HAP-1 (cell line): ENCODE measurements around the gene CHST11.

Experiments
- DNase-seq, 2 experiments: peaks; one replicate each; pipeline ENCODE4 v3.0.0-alpha.2; 2016 to 2020; ENCODE audit warnings: low spot score in 2 of 2
- H3K27me3 ChIP-seq: fragments of 250-450 bp; sonication (Bioruptor Pico); 2 replicates; pipeline ENCODE4 v1.5.1; 2020; ENCODE audit warnings: low read depth, mild to moderate bottlenecking, moderate library complexity
- H3K36me3 ChIP-seq: fragments of 250-450 bp; sonication (Bioruptor Pico); replicated peaks from 2 replicates; pipeline ENCODE4 v1.5.1; 2020; ENCODE audit warnings: mild to moderate bottlenecking
- H3K4me1 ChIP-seq: fragments of 250-450 bp; sonication (Bioruptor Pico); 2 replicates; pipeline ENCODE4 v1.5.1; 2020; ENCODE audit warnings: mild to moderate bottlenecking
- H3K4me3 ChIP-seq: fragments of 250-450 bp; sonication (Bioruptor Pico); 2 replicates; pipeline ENCODE4 v1.5.1; 2020; ENCODE audit warnings: mild to moderate bottlenecking, moderate library complexity
- H3K9me3 ChIP-seq: fragments of 250-450 bp; sonication (Bioruptor Pico); 2 replicates; pipeline ENCODE4 v1.5.1; 2020; ENCODE audit warnings: mild to moderate bottlenecking, moderate library complexity
- in situ Hi-C: fragments of 300-500 bp; cut with MboI; formaldehyde crosslinking; loops from 3 replicates; pipeline ENCODE4 v1.14.3; 2020; ENCODE audit warnings: low sequenced_read_pairs, inconsistent platforms, mixed read lengths

The CHST11 gene

DNA sequence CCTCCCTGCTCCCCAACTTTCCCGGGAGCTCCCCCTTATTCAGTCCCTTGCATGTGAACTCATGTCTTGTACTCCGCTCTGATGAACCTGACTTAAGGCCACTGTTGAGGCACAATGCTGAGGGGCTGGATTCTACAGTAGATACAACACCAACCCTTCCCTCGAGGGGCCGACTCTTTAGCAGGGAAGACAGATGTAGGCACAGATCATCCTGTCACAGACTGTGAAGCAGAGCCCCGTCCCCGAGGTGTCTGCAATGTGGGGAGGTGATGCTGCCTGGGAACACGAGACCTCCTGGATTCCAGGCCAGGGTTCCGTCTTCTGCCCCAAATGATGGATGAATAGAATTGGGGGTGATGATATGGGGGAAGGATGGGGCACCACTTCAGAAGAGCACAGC is 175.1 kb downstream of the CHST11 start:
- Histone ChIP-seq H3K4me3 (no peak overlapping the region), H3K36me3 (no peaks in the 10 kb centered on the region), H3K4me1 (peaks cover 3% of the 10 kb centered on the region), H3K9me3 (no peaks in the 10 kb centered on the region), H3K27me3 (no peaks in the 10 kb centered on the region)
- DNase-seq = no peak
- in situ Hi-C loops = no loop called here

DNA sequence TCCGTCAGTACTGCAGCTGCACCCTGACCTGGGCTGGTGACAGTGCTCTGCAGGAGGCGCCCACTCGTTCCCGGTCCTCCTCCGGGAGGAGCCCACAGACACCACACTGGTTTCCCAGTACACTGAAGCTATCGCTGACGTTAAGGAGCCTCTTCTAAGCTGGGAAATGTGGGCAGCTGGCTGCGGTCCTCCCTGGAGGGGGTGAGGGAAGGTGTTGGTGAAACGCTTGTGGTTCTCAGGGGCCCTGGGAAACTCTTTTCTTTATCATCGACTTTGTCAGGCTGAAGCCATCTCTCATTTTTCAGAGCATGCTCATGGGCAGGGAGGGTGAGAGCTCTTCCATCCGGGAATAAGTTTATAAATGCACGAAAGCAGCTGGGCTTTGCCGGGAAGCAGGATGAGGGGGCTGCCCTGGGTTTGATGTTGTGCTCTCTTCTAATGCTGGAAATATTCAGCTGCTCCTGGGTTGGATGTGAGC is 176.0 kb downstream of the CHST11 start:
- in situ Hi-C loops = no loop called here
- H3K4me1 ChIP-seq = no peaks in the 10 kb centered on the region
- no peak overlapping the region for H3K4me3 ChIP-seq

DNA sequence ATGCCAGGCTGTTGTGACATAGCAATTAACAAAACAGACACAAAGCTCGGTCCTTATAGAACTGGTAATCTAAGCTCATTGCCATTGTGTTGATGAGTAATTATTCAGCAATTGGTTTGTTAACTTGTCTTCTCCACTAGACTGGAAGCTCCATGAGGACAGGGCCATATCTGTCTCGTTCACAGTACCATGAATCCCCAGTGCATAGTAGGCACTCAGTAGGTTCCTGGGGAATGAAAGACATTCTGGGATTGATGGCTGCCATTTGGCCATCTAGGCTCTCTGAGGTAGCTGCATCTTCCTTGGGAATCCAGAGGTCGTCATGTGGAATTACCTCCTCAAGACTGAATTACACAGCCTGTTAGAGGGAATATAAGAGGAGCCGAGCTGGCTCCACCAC is 177.3 kb downstream of the CHST11 start:
- Histone ChIP-seq H3K4me3 (no peak overlapping the region), H3K36me3 (no peaks in the 10 kb centered on the region), H3K9me3 (no peaks in the 10 kb centered on the region), H3K27me3 (no peaks in the 10 kb centered on the region), H3K4me1 (no peaks in the 10 kb centered on the region)
- DNase-seq = no peak
- in situ Hi-C loops = no loop called here

More for the DNA sequence above, 176.0 kb downstream of the CHST11 start:
- Histone ChIP-seq H3K36me3 (no peaks in the 10 kb centered on the region), H3K9me3 (no peaks in the 10 kb centered on the region), H3K27me3 (no peaks in the 10 kb centered on the region)
- no peak for DNase-seq

DNA sequence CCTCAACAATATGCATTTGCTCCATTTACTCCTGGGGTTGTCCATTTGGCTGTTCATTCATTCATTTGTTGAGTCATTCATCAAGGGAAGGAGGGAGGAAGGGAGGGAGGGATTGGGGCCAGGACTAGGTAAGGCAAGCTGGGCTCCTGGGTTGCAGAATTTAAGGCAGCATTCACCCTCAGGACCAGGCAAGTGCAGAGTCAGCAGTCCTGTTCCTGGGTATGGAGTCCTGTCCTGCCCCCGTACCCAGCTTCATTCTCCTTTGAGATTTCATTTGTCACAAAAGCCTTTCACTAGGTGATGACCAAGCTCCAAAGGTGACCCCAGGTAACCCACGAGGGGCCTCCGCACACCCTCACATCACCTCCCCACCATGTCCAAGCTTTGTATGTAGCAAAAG is 178.1 kb downstream of the CHST11 start:
- Histone ChIP-seq H3K4me1 (no peaks in the 10 kb centered on the region), H3K27me3 (no peaks in the 10 kb centered on the region), H3K4me3 (no peak overlapping the region), H3K9me3 (no peaks in the 10 kb centered on the region), H3K36me3 (no peaks in the 10 kb centered on the region)
- DNase-seq = no peak
- in situ Hi-C loops = no loop called here

DNA sequence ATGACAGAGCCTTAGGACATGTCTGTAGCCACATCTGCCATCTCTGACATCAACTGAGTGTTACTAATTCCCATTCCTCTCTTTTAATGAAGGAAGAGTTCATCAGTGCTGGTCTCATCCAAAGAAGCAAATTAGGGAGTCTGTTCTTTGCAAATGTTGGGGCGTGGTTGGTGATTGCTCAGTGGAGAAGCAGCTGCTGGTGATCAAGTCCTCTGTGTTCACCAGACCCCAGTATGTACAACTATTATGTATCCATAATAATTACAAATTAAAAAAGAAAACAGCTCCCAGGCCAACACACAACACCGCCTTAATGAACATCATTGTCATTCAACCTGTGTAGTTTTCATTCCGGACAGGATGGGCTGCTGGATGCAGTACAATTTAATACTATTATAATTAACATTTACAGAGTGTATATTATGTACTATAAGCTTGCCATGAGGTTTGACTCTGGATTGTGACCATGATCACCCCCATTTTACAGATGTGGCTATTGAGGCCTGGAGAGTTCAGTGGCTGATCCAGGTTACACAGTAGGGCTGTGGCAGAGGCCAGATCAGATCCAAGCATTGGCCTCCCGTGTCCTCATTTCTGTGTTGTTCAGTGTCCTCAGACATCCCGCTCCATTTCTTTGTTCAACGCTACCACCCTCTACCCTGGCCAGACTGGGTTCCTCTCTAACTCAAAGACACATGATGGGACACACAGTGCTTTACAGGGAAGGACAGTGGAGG is 179.0 kb downstream of the CHST11 start:
- Histone ChIP-seq H3K4me1 (no peaks in the 10 kb centered on the region), H3K9me3 (no peaks in the 10 kb centered on the region), H3K36me3 (no peaks in the 10 kb centered on the region), H3K27me3 (no peaks in the 10 kb centered on the region), H3K4me3 (no peak overlapping the region)
- no peak for DNase-seq
- in situ Hi-C loops = no loop called here

DNA sequence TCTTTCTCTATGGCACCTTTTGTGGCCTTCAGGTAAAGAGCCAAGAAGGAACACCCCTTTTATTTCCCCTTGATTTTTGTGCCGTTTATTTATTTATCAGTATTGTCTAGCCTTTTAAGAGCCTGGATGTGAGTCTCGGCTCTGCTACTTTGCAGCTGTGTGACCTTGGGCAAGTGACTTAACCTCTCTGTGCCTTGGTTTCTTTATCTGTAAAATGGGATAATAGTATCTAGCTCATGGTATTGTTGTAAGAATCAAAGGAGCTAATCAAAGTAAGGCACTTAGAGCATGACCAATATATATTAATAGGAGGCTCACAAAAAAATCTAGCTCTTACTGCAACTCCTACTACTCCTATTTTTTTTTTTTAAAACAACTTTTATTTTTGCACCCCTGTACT is 179.7 kb downstream of the CHST11 start:
- H3K36me3 ChIP-seq = no peaks in the 10 kb centered on the region
- H3K4me1 ChIP-seq = no peaks in the 10 kb centered on the region
- H3K27me3 ChIP-seq = no peaks in the 10 kb centered on the region
- H3K9me3 ChIP-seq = no peaks in the 10 kb centered on the region
- DNase-seq = no peak
- in situ Hi-C loops = no loop called here
- no peak overlapping the region for H3K4me3 ChIP-seq

DNA sequence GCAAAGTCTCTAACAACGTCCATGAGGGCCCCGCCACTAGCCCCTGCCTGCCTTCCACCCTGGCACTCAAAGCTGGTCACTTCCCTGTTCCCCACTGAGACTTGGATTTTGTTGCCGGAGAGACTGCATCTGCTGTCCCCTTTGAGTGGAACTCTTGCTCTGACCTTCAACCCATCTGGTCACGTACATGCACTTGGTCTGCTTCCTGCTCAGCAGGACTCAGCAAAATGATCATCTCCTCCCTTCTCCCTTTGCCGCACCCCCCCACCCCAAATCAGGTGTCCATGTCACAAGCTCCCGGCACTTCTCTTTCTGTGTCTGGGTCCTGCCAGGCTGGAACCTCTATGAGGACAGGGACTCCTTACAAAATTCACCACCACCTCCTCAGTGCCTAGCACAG is 180.9 kb downstream of the CHST11 start:
- Histone ChIP-seq H3K4me3 (no peak overlapping the region), H3K27me3 (no peaks in the 10 kb centered on the region), H3K36me3 (no peaks in the 10 kb centered on the region), H3K4me1 (no peaks in the 10 kb centered on the region), H3K9me3 (no peaks in the 10 kb centered on the region)
- in situ Hi-C loops = no loop called here
- no peak for DNase-seq

DNA sequence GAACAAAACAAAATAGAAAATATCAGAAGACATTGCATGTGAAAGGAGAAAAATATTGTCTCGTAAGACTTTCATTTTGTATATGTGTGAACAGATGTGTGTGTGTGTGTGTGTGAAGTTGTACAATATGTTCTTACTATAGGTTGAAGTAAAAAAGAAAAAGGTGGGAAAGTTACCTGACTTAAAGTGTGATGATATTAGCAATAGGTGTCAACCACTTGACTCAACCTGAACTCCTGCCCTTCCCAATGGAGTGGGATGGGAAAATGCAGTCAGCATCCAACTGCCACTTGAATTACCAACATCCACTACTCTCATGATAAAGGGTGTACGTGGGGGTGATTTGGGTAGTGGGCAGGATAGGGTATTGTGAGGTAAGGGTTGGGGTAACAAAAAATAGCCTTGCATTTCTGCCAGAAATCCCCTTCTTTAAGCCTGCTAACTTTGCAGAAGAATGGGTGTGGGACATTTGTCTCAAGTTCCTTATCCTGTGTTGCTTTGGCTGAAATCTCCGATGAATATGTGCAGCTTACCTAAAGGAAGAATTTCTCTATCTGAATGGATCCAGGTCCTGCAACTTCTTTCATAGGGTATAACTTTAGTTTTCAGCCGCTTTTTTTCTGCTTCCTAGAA is 181.6 kb downstream of the CHST11 start:
- H3K9me3 ChIP-seq = no peaks in the 10 kb centered on the region
- H3K27me3 ChIP-seq = no peaks in the 10 kb centered on the region
- in situ Hi-C loops = no loop called here
- no peaks in the 10 kb centered on the region for H3K36me3 ChIP-seq
- H3K4me3 ChIP-seq = no peak overlapping the region
- DNase-seq = no peak
- H3K4me1 ChIP-seq = no peaks in the 10 kb centered on the region

DNA sequence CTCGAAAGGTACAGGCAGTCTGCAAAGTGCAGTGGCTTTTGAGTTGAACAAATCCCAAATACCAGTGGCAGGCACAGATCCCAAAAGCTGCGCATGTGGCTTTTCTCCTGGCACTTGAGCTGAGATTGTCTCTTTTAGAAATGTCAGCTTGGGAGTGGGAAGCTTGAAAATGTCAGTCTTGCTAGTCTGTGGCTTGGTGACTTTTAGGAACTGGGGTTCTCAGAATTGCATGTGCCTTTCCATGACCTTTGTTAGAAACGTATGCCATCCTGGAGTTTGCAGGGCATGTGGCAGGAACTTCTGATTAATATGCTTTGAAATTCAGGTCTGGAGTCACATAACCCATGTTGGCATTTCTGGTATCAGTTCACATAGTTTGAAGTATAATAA is 182.1 kb downstream of the CHST11 start:
- in situ Hi-C loops = no loop called here
- no peak overlapping the region for H3K4me3 ChIP-seq
- no peaks in the 10 kb centered on the region for H3K27me3 ChIP-seq
- H3K9me3 ChIP-seq = no peaks in the 10 kb centered on the region
- DNase-seq = no peak
- no peaks in the 10 kb centered on the region for H3K36me3 ChIP-seq
- H3K4me1 ChIP-seq = no peaks in the 10 kb centered on the region

DNA sequence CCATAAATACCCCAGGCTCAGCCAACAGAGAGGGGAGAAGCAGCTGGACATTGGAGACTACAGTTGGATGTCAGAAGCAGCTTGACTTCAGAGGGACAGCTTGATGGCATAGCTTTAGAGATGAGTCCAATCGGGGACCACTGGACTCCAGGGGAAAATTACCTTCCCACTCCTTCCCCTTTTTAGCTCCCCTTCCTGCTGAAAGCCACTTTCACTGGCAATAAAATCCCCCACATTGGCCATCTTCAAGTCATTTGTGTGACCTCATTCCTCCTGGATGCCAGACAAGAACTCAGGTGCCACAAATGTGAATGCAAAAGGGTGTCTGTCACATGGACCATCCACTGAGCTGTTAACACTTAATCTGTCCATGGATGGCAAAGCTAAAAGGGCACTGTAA is 184.2 kb downstream of the CHST11 start:
- no peak for DNase-seq
- Histone ChIP-seq H3K4me1 (no peaks in the 10 kb centered on the region), H3K36me3 (no peaks in the 10 kb centered on the region), H3K27me3 (no peaks in the 10 kb centered on the region), H3K9me3 (no peaks in the 10 kb centered on the region), H3K4me3 (no peak overlapping the region)
- in situ Hi-C loops = no loop called here

DNA sequence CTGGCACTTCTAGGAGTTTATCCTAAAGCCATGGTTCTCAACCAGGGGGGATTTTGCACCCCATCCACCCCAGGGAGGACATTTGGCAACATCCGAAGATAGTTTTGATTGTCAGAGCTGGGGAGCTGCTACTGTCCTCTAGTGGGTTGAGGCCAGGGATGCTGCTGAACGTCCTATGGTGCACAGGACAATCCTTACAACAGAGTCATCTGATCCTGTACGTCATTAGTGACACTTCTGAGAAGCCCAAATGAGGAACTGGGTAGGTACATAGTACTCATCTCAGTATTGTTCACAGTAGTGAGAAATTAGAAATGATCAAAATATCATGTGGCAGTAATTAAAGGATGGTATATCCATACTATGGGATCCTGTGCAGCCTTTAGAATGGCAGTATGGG is 185.1 kb downstream of the CHST11 start:
- Histone ChIP-seq H3K4me1 (no peaks in the 10 kb centered on the region), H3K36me3 (no peaks in the 10 kb centered on the region), H3K4me3 (no peak overlapping the region), H3K9me3 (no peaks in the 10 kb centered on the region), H3K27me3 (no peaks in the 10 kb centered on the region)
- DNase-seq = no peak
- in situ Hi-C loops = no loop called here

DNA sequence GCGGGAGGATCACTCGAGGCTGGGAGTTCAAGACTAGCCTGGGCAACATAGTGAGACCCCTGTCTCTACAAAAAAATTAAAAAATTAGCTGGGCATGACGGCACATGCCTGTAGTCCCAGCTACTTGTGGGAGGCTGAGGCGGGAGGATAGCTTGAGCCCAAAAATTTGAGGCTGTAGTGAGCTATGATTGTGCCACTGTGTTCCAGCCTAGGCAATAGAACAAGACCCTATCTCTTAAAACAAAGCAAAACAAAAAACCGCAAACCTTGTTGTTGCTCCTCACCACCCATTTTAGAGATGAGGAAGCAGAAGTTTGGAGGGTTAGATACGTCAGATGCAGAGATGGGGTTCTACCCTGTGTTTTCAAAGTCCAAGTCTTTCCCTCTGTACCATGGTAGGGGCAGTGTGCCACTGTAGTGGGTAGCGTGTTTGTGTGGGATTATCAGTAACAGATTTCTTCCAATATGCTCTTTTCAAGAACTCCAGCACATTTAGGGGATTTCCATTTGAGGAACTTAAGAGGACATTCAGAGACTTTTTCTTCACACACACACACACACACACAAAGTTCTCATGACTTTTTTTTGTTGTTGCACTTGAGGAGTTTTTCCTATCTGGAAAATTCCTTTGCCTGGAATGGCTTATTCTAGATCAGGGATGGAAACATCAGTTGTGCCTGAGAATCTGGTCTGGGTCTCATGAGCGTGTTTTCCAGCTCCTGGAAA is 186.5 kb downstream of the CHST11 start:
- H3K36me3 ChIP-seq = no peaks in the 10 kb centered on the region
- in situ Hi-C loops = no loop called here
- no peaks in the 10 kb centered on the region for H3K9me3 ChIP-seq
- H3K27me3 ChIP-seq = no peaks in the 10 kb centered on the region
- no peak overlapping the region for H3K4me3 ChIP-seq
- H3K4me1 ChIP-seq = no peaks in the 10 kb centered on the region
- DNase-seq = no peak

DNA sequence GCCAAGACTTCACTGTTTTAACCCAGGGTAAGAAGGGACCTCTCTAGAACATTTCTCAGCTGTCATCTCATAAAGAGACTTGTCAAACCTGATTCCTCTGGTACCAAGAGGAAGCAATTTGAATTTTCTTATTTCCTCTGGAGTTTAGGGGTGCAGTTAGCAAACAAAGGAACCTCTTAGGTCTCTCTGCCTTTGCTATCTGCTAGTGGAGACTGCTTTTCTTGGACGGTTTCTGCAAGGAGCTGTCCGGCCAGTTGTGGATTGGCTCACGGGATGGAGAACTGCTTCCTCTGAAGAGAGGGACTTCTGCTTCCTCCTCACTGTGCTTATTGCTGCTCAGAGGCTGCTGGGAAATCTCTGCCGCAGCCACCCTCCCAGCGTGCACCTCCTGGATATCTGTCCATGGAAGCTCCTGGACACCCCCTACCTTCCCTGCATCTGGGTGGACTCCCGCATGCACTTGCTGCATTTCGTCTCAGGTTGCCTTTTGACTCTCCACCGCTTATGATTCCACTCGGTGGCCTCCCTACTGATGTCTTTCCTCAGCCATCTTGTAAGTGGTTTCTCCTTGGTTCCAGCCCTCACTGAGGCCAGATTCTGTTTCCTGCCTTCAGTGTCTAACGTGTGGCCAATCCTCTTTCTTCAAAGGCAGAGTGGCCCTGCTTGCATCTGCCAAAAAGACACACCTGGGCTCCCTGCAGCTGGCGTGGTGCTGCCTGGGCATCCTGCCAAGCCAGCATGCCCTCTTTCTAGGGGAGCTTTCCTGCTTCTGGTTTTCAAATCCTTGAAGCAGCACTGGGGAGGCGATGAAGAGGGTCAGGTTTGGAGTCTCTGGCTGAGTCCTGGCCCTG is 187.3 kb downstream of the CHST11 start:
- no peak for DNase-seq
- Histone ChIP-seq H3K4me1 (no peaks in the 10 kb centered on the region), H3K9me3 (no peaks in the 10 kb centered on the region), H3K36me3 (no peaks in the 10 kb centered on the region), H3K27me3 (no peaks in the 10 kb centered on the region), H3K4me3 (no peak overlapping the region)
- in situ Hi-C loops = no loop called here
